SU-DHL-6 (cell line): ENCODE results near the gene DLG2.
"Not testable (repeated sequence)": the region's sequence is repeated elsewhere in the genome, so short reads cannot be mapped to it uniquely, and the experiment has no call there.

Experiments
- H2AFZ ChIP-seq: fragments of 200-600 bp; sonication (generic); 2 replicates; pipeline ENCODE4 v1.6.1; 2014; ENCODE audit warnings: low read depth, mild to moderate bottlenecking, moderate library complexity, mixed read lengths, antibody characterized with exemption, low read length; ENCODE audit not compliant: severe bottlenecking
- H3F3A ChIP-seq: fragments of 200-600 bp; shearing (Covaris generic); 2 replicates; pipeline ENCODE4 v1.6.0; 2016; ENCODE audit warnings: antibody characterized with exemption, mild to moderate bottlenecking; ENCODE audit not compliant: insufficient read depth
- H3K27ac ChIP-seq: fragments of 200-600 bp; sonication (generic); 2 replicates; pipeline ENCODE4 v1.5.1; 2016; ENCODE audit warnings: low read depth, mild to moderate bottlenecking, low read length, moderate library complexity, mixed read lengths
- H3K27me3 ChIP-seq: fragments of 200-600 bp; sonication (generic), shearing (Covaris generic); 2 replicates; pipeline ENCODE4 v1.6.0; 2014; ENCODE audit warnings: mild to moderate bottlenecking, low read length
- H3K36me3 ChIP-seq: fragments of 200-600 bp; sonication (generic); 2 replicates; pipeline ENCODE4 v1.6.1; 2014; ENCODE audit warnings: mild to moderate bottlenecking, low read length, mixed read lengths
- H3K4me2 ChIP-seq: fragments of 300-600, 200-600 bp; shearing (Covaris generic), sonication (generic); 2 replicates; pipeline ENCODE4 v1.6.0; 2014; ENCODE audit warnings: low read length, low read depth, mild to moderate bottlenecking; ENCODE audit not compliant: poor library complexity, severe bottlenecking
- H3K4me3 ChIP-seq: fragments of 200-600 bp; sonication (generic); 2 replicates; pipeline ENCODE4 v1.5.1; 2014; ENCODE audit warnings: antibody characterized with exemption, low read length, mild to moderate bottlenecking, mixed read lengths; ENCODE audit not compliant: insufficient read depth, poor library complexity, severe bottlenecking
- H3K79me2 ChIP-seq: fragments of 200-600 bp; sonication (generic); 2 replicates; pipeline ENCODE4 v1.6.1; 2014; ENCODE audit warnings: mild to moderate bottlenecking, low read length, moderate library complexity; ENCODE audit not compliant: insufficient read depth
- H3K9ac ChIP-seq: fragments of 200-600 bp; sonication (generic); 2 replicates; pipeline ENCODE4 v1.7.0; 2014; ENCODE audit warnings: mild to moderate bottlenecking, low read length
- H3K9me2 ChIP-seq: fragments of 200-600 bp; sonication (generic); replicated peaks from 2 replicates; pipeline ENCODE4 v1.6.1; 2014; ENCODE audit warnings: low read length; ENCODE audit not compliant: insufficient read depth
- H3K9me3 ChIP-seq: fragments of 200-600 bp; sonication (generic); 2 replicates; pipeline ENCODE4 v1.6.1; 2014; ENCODE audit warnings: low read length, mixed read lengths; ENCODE audit not compliant: insufficient read depth
- H4K20me1 ChIP-seq: fragments of 200-600 bp; sonication (generic); 2 replicates; pipeline ENCODE4 v1.6.1; 2014; ENCODE audit warnings: low read depth, mild to moderate bottlenecking, antibody characterized with exemption, low read length, moderate library complexity, mixed read lengths
- EZH2phosphoT487 ChIP-seq: fragments of 200-600 bp; sonication (generic), shearing (Covaris generic); conservative IDR thresholded peaks from 2 replicates; pipeline ENCODE4 v1.6.1; 2018; ENCODE audit warnings: mild to moderate bottlenecking, antibody characterized with exemption, low read length, moderate library complexity, mixed read lengths
- TF ChIP-seq, protein P1 (sequence below): fragments of 200-600 bp; sonication (generic); IDR thresholded peaks from one replicate; pipeline ENCODE4 v1.5.1; 2017; ENCODE audit warnings: antibody characterized with exemption, mild to moderate bottlenecking, low read length, moderate library complexity; ENCODE audit not compliant: insufficient read depth, poor library complexity, severe bottlenecking

DLG2 gene

DNA sequence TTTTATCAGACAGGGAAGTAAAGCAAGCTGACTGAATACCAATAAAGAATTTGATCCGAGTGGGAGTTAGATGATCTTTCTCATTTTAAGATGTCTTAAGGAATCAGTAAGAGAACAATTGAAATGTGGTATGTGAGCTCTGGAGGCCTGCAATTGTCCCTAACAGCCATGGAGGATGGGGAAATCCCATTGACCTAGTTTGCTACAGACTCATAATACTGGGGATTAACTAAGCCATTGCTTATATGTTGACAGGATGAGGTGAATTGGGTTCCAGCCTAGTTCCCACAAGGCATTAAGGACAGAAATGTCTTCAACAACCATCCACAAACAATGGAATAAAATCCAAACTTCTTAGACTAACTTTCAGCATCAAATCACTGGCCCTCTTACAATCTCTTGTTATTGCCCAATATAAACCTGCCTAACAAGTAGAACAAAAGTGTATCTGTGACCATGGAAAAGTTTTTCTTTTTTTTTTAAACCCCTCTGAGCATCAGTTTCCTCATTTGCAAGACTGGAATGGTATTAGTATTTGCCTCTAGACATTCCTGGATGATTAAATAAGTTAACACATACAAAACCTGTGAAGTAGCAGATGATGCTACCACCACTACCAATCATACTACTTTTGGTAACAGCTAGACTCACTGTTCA, 773.2 kb downstream of the DLG2 start:
- H3K27ac ChIP-seq = no peak overlapping the region
- no peak overlapping the region for H3K9ac ChIP-seq
- no peaks in the 10 kb centered on the region for H3K36me3 ChIP-seq
- no peak overlapping the region for H2AFZ ChIP-seq
- no peaks in the 10 kb centered on the region for H3K79me2 ChIP-seq
- no peaks in the 10 kb centered on the region for H4K20me1 ChIP-seq
- no peaks in the 10 kb centered on the region for H3K9me3 ChIP-seq
- no peak overlapping the region for H3K4me2 ChIP-seq
- no peaks in the 10 kb centered on the region for H3K27me3 ChIP-seq
- no peak overlapping the region for H3K4me3 ChIP-seq
- H3F3A ChIP-seq = no peaks in the 10 kb centered on the region
- H3K9me2 ChIP-seq = no peaks in the 10 kb centered on the region
- TF ChIP-seq EZH2phosphoT487 = no peak
- TF ChIP-seq, protein P1, sequence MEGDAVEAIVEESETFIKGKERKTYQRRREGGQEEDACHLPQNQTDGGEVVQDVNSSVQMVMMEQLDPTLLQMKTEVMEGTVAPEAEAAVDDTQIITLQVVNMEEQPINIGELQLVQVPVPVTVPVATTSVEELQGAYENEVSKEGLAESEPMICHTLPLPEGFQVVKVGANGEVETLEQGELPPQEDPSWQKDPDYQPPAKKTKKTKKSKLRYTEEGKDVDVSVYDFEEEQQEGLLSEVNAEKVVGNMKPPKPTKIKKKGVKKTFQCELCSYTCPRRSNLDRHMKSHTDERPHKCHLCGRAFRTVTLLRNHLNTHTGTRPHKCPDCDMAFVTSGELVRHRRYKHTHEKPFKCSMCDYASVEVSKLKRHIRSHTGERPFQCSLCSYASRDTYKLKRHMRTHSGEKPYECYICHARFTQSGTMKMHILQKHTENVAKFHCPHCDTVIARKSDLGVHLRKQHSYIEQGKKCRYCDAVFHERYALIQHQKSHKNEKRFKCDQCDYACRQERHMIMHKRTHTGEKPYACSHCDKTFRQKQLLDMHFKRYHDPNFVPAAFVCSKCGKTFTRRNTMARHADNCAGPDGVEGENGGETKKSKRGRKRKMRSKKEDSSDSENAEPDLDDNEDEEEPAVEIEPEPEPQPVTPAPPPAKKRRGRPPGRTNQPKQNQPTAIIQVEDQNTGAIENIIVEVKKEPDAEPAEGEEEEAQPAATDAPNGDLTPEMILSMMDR = no peak

- Histone ChIP-seq H3K9ac (no peak overlapping the region), H3K4me2 (no peak overlapping the region), H3K36me3 (no peaks in the 10 kb centered on the region), H3K27me3 (no peaks in the 10 kb centered on the region), H3K4me3 (no peak overlapping the region), H3K9me3 (no peaks in the 10 kb centered on the region), H3K27ac (no peak overlapping the region), H3K9me2 (0 out of 2 replicates have a peak, but pooled peaks cover 3% of the 10 kb centered on the region), H4K20me1 (no peaks in the 10 kb centered on the region), H3F3A (no peaks in the 10 kb centered on the region), H3K79me2 (no peaks in the 10 kb centered on the region), H2AFZ (no peak overlapping the region)
- TF ChIP-seq, protein P1 = no peak
- no peak for TF ChIP-seq EZH2phosphoT487
These were observed 779.3 kb downstream of the DLG2 start for GRCh38 chr11:84847842-84848241.

DNA sequence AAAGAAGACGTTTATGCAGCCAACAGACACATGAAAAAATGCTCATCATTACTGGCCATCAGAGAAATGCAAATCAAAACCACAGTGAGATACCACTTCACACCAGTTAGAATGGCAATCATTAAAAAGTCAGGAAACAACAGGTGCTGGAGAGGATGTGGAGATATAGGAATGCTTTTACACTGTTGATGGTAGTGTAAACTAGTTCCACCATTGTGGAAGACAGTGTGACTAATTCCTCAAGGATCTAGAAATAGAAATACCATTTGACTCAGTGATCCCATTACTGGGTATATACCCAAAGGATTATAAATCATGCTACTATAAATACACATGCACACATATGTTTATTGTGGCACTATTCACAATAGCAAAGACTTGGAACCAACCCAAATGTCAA, 786.9 kb downstream of the DLG2 start:
- H2AFZ ChIP-seq, H3K9me2 ChIP-seq, H3F3A ChIP-seq: not testable (repeated sequence)

DNA sequence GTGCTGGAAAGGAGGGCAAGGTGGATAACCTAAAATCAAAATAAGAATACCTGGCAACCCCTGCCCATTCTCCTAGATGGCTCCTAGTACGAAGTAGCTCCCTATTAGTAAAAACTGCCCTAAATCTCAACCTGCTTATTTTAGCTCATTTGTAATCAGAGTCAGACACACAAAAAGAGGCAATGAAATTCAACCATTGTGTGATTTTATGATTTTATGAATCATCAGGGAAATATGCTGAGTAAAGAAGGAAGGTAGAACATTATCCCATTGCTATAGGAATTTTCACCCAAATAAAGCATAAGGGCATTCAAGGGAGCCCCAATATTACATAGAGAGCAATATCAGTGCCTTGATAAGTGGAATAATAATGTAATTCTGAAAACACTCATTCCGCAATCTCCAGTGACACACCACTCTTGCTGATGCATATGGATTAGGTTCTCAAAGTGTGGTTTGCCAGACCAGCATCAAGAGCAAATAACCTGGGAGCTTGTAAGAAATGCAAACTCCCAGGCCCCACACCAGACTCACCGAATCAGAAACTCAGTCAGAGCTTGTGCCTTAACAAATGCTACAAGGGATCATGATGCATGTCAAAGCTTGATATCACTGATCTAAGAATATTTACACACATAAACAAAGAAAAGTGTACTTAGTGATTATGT, 789.6 kb downstream of the DLG2 start:
- no peaks in the 10 kb centered on the region for H3K9me2 ChIP-seq
- TF ChIP-seq EZH2phosphoT487 = no peak
- H2AFZ ChIP-seq = no peak overlapping the region
- H3K27me3 ChIP-seq = no peaks in the 10 kb centered on the region
- H3K27ac ChIP-seq = no peak overlapping the region
- no peak overlapping the region for H3K9ac ChIP-seq
- H3K9me3 ChIP-seq = no peaks in the 10 kb centered on the region
- no peaks in the 10 kb centered on the region for H4K20me1 ChIP-seq
- no peak overlapping the region for H3K4me3 ChIP-seq
- no peaks in the 10 kb centered on the region for H3F3A ChIP-seq
- no peaks in the 10 kb centered on the region for H3K36me3 ChIP-seq
- H3K4me2 ChIP-seq = no peak overlapping the region
- no peaks in the 10 kb centered on the region for H3K79me2 ChIP-seq

More for the DNA sequence above, 786.9 kb downstream of the DLG2 start:
- H3K4me2 ChIP-seq, H3K79me2 ChIP-seq, H3K27me3 ChIP-seq, H3K4me3 ChIP-seq, H3K9me3 ChIP-seq, H3K9ac ChIP-seq, H3K36me3 ChIP-seq, H4K20me1 ChIP-seq, H3K27ac ChIP-seq: not testable (repeated sequence)
